OCI-LY3 (cell line): Measurements from ENCODE around the gene NCBP3.

Source experiments
- CTCF ChIP-seq: fragments of 200-600, 300-600 bp; sonication (generic); IDR thresholded peaks from 2 replicates; pipeline ENCODE4 v1.5.1; 2014; ENCODE audit warnings: antibody characterized with exemption, low read length, low read depth
- EZH2phosphoT487 ChIP-seq: fragments of 200-600 bp; shearing (Covaris generic); IDR thresholded peaks from 2 replicates; pipeline ENCODE4 v1.6.1; 2018; ENCODE audit warnings: antibody characterized with exemption, mixed run types, low read depth

GRCh38 chr17:3895354-3895753 is 49.3 kb upstream of the NCBP3 start:
- TF ChIP-seq CTCF (no peak), EZH2phosphoT487 (no peak)
